OCI-LY3 (cell line): ENCODE results near the gene DHRSX.

Experiments
- EZH2phosphoT487 ChIP-seq: fragments of 200-600 bp; shearing (Covaris generic); IDR thresholded peaks from 2 replicates; pipeline ENCODE4 v1.6.1; 2018; ENCODE audit warnings: antibody characterized with exemption, mixed run types, low read depth
- TF ChIP-seq, protein P1 (sequence below): fragments of 200-600, 300-600 bp; sonication (generic); IDR thresholded peaks from 2 replicates; pipeline ENCODE4 v1.5.1; 2014; ENCODE audit warnings: antibody characterized with exemption, low read length, low read depth

DNA sequence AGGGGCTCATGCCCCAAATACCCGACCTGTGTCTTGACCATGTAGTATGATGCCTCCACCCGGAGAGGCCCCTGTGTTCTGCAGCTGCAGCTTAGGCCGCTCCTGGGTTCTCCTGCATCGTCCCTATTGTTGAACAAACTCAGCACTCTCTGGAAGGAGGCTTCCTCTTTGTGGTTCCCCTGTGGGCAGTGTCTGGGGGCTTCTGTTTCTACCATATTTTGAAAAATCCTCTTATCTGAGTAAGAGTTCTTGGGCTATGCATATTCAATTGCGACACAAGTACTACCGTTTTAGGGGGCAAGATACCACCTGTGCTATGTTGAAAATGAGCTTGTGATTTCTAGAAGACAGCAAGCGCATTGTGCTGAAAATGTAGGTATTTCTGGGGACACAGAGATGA, 276.6 kb downstream of the DHRSX start:
- TF ChIP-seq, protein P1, sequence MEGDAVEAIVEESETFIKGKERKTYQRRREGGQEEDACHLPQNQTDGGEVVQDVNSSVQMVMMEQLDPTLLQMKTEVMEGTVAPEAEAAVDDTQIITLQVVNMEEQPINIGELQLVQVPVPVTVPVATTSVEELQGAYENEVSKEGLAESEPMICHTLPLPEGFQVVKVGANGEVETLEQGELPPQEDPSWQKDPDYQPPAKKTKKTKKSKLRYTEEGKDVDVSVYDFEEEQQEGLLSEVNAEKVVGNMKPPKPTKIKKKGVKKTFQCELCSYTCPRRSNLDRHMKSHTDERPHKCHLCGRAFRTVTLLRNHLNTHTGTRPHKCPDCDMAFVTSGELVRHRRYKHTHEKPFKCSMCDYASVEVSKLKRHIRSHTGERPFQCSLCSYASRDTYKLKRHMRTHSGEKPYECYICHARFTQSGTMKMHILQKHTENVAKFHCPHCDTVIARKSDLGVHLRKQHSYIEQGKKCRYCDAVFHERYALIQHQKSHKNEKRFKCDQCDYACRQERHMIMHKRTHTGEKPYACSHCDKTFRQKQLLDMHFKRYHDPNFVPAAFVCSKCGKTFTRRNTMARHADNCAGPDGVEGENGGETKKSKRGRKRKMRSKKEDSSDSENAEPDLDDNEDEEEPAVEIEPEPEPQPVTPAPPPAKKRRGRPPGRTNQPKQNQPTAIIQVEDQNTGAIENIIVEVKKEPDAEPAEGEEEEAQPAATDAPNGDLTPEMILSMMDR, result no peak
- no peak for TF ChIP-seq EZH2phosphoT487
